Endothelial cell of umbilical vein (primary cell): ENCODE data around the gene TCF7. TPM values are rescaled to one million over a fixed set of nuclear protein-coding genes. Genes with fewer than 3 reads are reported as not detected.

Experiments used
- BruUV-seq: library from RNA; stranded (reverse); fragments of 400-500 nt; replicated peaks from 2 replicates; lab custom pipeline; 2021; lab: Mats Ljungman, UMichigan
- CTCF ChIA-PET: fragments of 300-600, 350-600 bp; sonication (Branson Sonifier 250); formaldehyde crosslinking; loops from one replicate; lab custom pipeline; 2021; ENCODE audit warnings: antibody characterized with exemption, inconsistent platforms; lab: Charles Lee
- POLR2A ChIA-PET: fragments of 300-600, 350-600 bp; sonication (Branson Sonifier 250); formaldehyde crosslinking; loops from one replicate; lab custom pipeline; 2021; ENCODE audit warnings: antibody characterized with exemption, inconsistent platforms; lab: Charles Lee
- DNase-seq: peaks from one replicate; pipeline ENCODE4 v3.0.0-alpha.2; 2011; ENCODE audit warnings: low read depth, low spot score
- FAIRE-seq: peaks from 2 replicates; lab custom pipeline; 2011; peaks lifted over from hg19 to GRCh38; lab: Jason Lieb, UNC
- H2AFZ ChIP-seq: 2 replicates; pipeline ENCODE4 v1.6.0; 2012; ENCODE audit warnings: low read depth, low read length, control low read depth, inconsistent platforms
- H3K27ac ChIP-seq: 2 replicates; pipeline ENCODE4 v1.5.1; 2011; ENCODE audit warnings: low read depth, mild to moderate bottlenecking, control low read depth, low read length, moderate library complexity; ENCODE audit not compliant: insufficient read depth
- H3K27me3 ChIP-seq, 2 experiments: 2 replicates each; pipeline versions ENCODE4 v1.6.0 to v1.6.1; 2011; ENCODE audit warnings: low read length in 2 of 2, mixed read lengths in 1 of 2; ENCODE audit not compliant: control insufficient read depth in 2 of 2, insufficient read depth in 2 of 2
- H3K36me3 ChIP-seq, 2 experiments: 2 replicates in 1 of 2; 3 replicates in 1 of 2; pipeline ENCODE4 v1.5.1; 2011; ENCODE audit warnings: low read length in 2 of 2, mild to moderate bottlenecking in 1 of 2, moderate library complexity in 1 of 2; ENCODE audit not compliant: control insufficient read depth in 2 of 2, insufficient read depth in 2 of 2; ENCODE audit errors: extremely low read depth in 1 of 2
- H3K4me1 ChIP-seq: 3 replicates; pipeline ENCODE4 v1.5.1; 2011; ENCODE audit warnings: mild to moderate bottlenecking, low read length; ENCODE audit not compliant: control insufficient read depth, insufficient read depth; ENCODE audit errors: extremely low read depth
- H3K4me2 ChIP-seq: 2 replicates; pipeline ENCODE4 v1.6.1; 2011; ENCODE audit warnings: low read length, control low read depth, mixed read lengths; ENCODE audit not compliant: insufficient read depth
- H3K4me3 ChIP-seq, 3 experiments: fragments of 200-600 bp in 1 of 3; sonication (generic), shearing (Covaris generic) in 1 of 3; replicated peaks in 1 of 3; 2 replicates each; pipeline ENCODE4 v1.5.1; 2011 to 2016; ENCODE audit warnings: control low read depth in 3 of 3, low read length in 3 of 3, mild to moderate bottlenecking in 2 of 3, inconsistent platforms in 1 of 3, low read depth in 1 of 3, moderate library complexity in 1 of 3; ENCODE audit not compliant: insufficient read depth in 1 of 3
- H3K79me2 ChIP-seq: 2 replicates; pipeline ENCODE4 v1.6.0; 2012; ENCODE audit warnings: low read length, inconsistent platforms; ENCODE audit not compliant: control insufficient read depth, insufficient read depth
- H3K9ac ChIP-seq: replicated peaks from 2 replicates; pipeline ENCODE3; 2011; ENCODE audit warnings: low read length, control low read depth; ENCODE audit not compliant: insufficient read depth; ENCODE audit errors: extremely low read depth
- H3K9me1 ChIP-seq: replicated peaks from 3 replicates; pipeline ENCODE4 v1.6.0; 2011; ENCODE audit warnings: mild to moderate bottlenecking, low read length; ENCODE audit not compliant: control insufficient read depth, insufficient read depth; ENCODE audit errors: extremely low read depth
- H3K9me3 ChIP-seq: replicated peaks from 2 replicates; pipeline ENCODE4 v1.5.1; 2012; ENCODE audit warnings: low read length, inconsistent platforms; ENCODE audit not compliant: control insufficient read depth, insufficient read depth
- H4K20me1 ChIP-seq: replicated peaks from 2 replicates; pipeline ENCODE3; 2011; ENCODE audit warnings: mild to moderate bottlenecking, low read length; ENCODE audit not compliant: control insufficient read depth, insufficient read depth; ENCODE audit errors: extremely low read depth
- CTCF ChIP-seq, 2 donors: IDR thresholded peaks; 1 replicate in 1 of 2; 2 replicates in 1 of 2; pipeline ENCODE4 v1.5.1; 2011; ENCODE audit warnings: low read length in 2 of 2, mild to moderate bottlenecking in 2 of 2, moderate library complexity in 2 of 2, control low read depth in 1 of 2, inconsistent platforms in 1 of 2, low read depth in 1 of 2; ENCODE audit not compliant: insufficient read depth in 1 of 2; ENCODE audit errors: extremely low read depth in 1 of 2
- EZH2 ChIP-seq: IDR thresholded peaks from 2 replicates; pipeline ENCODE4 v1.6.1; 2012; ENCODE audit warnings: borderline replicate concordance, low read depth, mild to moderate bottlenecking, moderate library complexity, low read length, inconsistent platforms; ENCODE audit not compliant: severe bottlenecking
- GATA2 ChIP-seq: IDR thresholded peaks from 2 replicates; pipeline ENCODE4 v1.7.0; 2011; ENCODE audit warnings: low read depth, mild to moderate bottlenecking, moderate library complexity, mixed read lengths, low read length; ENCODE audit not compliant: insufficient read length, insufficient read depth
- JUN ChIP-seq: IDR thresholded peaks from 2 replicates; pipeline ENCODE4 v1.6.1; 2011; ENCODE audit warnings: borderline replicate concordance, low read depth; ENCODE audit not compliant: insufficient read length, insufficient read depth
- MYC ChIP-seq: IDR thresholded peaks from one replicate; pipeline ENCODE4 v1.6.1; 2011; ENCODE audit warnings: mild to moderate bottlenecking, low read depth, low read length
- POLR2AphosphoS5 ChIP-seq: IDR thresholded peaks from 2 replicates; pipeline ENCODE4 v1.6.1; 2012; ENCODE audit warnings: low read depth, mild to moderate bottlenecking, control low read depth, low read length, moderate library complexity; ENCODE audit not compliant: insufficient read depth
- dilution Hi-C: fragments of 300-500 bp; cut with MboI; formaldehyde crosslinking; loops from one replicate; pipeline ENCODE4 v1.15.0; 2019; ENCODE audit warnings: low sequenced_read_pairs; ENCODE audit not compliant: extremely low pct_ligation_motif_present
- intact Hi-C: fragments of 100-400 bp; cut with micrococcal nuclease; formaldehyde crosslinking; loops from one replicate; pipeline ENCODE4 v1.10.0; 2022
- polyA plus RNA-seq, 4 experiments: library from polyadenylated mRNA; depleted of rRNA in 3 of 4; stranded (reverse) in 3 of 4; unstranded in 1 of 4; fragments of >200 nt; gene quantifications; 2 replicates each; pipeline versions ENCODE4 v1.2.1 to v1.2.3, GENCODE V29; 2011 to 2012; ENCODE audit warnings: missing spikeins in 1 of 4
- total RNA-seq: library from RNA; stranded (reverse); gene quantifications from 2 replicates; pipeline ENCODE4 v1.2.3, GENCODE V29; 2021

Gene TCF7
- total and polyA plus RNA-seq, 2 donors (not counting 3 experiments of a cell fraction or from before 2014, with no cell fraction given) = 1.8 to 2.5 TPM

GRCh38 chr5:134124289-134125038 is 10.0 kb downstream of the TCF7 start:
- no peak for DNase-seq
- H3K27me3 ChIP-seq = no peaks in the 10 kb centered on the region
- dilution Hi-C loops (no loop called here), intact Hi-C loops (no loop called here)
- no TSS peak for BruUV-seq
- TF ChIP-seq POLR2AphosphoS5 (no peak), MYC (no peak), CTCF (IDR thresholded peaks at IDR 0.05; ENCODE audit: extremely low read depth in 1 of 2, insufficient read depth in 1 of 2, low read depth in 1 of 2, low read length in 2 of 2) (no peak), GATA2 (no peak), EZH2 (no peak), JUN (no peak)
- no peaks in the 10 kb centered on the region for H4K20me1 ChIP-seq
- no peaks in the 10 kb centered on the region for H3K36me3 ChIP-seq
- H3K9ac ChIP-seq = no peak overlapping the region
- ChIA-PET CTCF (interaction anchor here (1.5 to 5.6 kb wide), 4 partner anchors 12 to 85 kb away, joined by 3 to 50 read pairs (median 17); no protein-coding TSS in a partner anchor), POLR2A (no interaction called here)
- no peaks in the 10 kb centered on the region for H3K9me3 ChIP-seq
- no peak for FAIRE-seq
- no peak overlapping the region for H3K4me3 ChIP-seq
- H3K4me1 ChIP-seq = peaks cover 9% of the 10 kb centered on the region
- no peak overlapping the region for H3K4me2 ChIP-seq
- no peak overlapping the region for H3K27ac ChIP-seq
- H3K9me1 ChIP-seq = no peaks in the 10 kb centered on the region
- H3K79me2 ChIP-seq = no peaks in the 10 kb centered on the region
- no peak overlapping the region for H2AFZ ChIP-seq
